Measurements from ENCODE around the gene FN1.

Gene FN1

DNA sequence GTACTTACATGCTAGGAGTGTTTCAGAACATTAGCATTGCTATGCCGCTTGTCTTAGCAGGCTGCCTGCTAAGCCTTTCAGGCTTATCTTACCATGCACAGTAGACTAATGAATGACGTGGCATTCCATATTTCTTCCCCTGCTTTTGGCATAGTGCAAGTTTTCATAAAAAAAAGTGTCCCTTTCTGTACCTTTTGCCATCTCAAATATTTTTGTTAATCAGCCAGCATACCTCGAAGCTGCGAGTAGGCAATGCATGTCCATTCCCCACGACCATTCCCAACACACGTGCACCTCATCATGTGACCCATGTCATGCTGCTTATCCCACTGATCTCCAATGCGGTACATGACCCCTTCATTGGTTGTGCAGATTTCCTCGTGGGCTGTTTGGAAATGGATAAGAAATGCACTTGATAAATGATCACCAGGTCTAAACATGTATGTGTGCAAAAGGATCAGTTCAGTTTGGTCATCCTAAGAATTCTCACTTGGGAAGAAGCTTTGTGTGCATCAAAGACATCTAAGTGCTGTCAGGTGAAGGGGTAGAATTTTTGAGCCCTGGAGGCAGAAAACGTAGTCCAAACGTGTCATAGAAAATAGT, 13.9 kb downstream of the FN1 start:
- no peak overlapping the region; the same call in 1 of the 2 replicates for H3K4me3 ChIP-seq (ENCODE audit: low read depth, low read length)
- ChIA-PET CTCF (interaction anchor here (1.3 kb wide), 1 partner anchor 8 kb away, joined by 5 read pairs; no protein-coding TSS in a partner anchor), POLR2A (interaction anchor here (1.1 to 1.3 kb wide), 2 partner anchors 10 to 85 kb away, joined by 3 read pairs; no protein-coding TSS in a partner anchor)
- TF ChIP-seq, protein P1, sequence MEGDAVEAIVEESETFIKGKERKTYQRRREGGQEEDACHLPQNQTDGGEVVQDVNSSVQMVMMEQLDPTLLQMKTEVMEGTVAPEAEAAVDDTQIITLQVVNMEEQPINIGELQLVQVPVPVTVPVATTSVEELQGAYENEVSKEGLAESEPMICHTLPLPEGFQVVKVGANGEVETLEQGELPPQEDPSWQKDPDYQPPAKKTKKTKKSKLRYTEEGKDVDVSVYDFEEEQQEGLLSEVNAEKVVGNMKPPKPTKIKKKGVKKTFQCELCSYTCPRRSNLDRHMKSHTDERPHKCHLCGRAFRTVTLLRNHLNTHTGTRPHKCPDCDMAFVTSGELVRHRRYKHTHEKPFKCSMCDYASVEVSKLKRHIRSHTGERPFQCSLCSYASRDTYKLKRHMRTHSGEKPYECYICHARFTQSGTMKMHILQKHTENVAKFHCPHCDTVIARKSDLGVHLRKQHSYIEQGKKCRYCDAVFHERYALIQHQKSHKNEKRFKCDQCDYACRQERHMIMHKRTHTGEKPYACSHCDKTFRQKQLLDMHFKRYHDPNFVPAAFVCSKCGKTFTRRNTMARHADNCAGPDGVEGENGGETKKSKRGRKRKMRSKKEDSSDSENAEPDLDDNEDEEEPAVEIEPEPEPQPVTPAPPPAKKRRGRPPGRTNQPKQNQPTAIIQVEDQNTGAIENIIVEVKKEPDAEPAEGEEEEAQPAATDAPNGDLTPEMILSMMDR (IDR thresholded peaks at IDR 0.05; ENCODE audit: insufficient read depth, low read length, missing control alignments), result no peak
- no peak for DNase-seq (ENCODE audit: low read depth, low spot score)

DNA sequence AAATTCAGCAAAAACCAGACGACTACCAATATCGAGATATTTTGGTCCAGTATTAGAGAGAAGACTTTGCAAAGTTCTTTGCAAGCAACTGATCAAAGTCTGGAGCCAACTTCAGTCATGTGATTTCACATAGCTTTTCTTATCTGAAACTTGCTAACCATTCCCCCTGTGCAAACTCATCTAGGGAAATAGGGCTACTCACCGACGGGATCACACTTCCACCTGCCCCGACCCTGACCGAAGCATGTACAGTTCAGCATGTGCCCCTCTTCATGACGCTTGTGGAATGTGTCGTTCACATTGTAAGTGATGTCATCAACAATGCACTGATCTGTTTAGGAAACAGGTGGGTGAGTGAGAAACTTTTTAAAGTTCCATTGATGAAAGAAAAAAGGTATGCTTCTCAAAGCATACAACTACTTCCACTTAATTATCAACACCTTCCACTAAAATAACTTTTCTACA, 15.4 kb downstream of the FN1 start:
- ChIA-PET POLR2A (no interaction called here), CTCF (no interaction called here)
- TF ChIP-seq, protein P1 (IDR thresholded peaks at IDR 0.05; ENCODE audit: insufficient read depth, low read length, missing control alignments), result no peak
- H3K4me3 ChIP-seq (ENCODE audit: low read depth, low read length), result no peak overlapping the region
- no peak for DNase-seq (ENCODE audit: low read depth, low spot score)

DNA sequence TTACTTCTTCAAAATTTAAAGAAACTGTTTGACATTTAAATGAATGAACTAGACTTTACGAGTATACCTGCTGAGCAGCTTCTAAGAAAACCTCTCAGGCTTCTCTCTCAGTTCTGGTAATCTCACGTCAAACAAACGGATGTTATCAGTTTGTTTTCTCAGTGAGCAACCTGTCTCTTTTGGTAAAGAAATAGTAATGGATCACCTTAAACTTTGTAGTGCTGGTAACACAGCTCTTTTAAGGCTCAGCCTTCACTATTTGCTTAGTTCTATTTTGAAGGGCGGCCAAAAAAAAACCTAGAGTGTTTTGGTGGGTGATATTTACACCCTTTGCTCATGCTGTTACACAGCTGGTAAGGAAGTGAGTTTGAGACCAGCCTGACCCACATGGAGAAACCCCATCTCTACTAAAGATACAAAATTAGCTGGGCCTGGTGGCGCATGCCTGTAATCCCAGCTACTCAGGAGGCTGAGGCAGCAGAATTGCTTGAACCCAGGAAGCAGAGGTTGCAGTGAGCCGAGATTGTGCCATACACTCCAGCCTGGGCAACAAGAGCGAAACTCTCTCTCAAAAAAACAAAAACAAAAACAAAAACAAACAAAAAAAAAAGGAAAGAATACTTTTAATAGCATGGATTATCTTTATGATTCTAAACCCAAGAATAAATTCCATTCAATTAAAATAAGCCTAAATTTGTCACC, 15.9 kb downstream of the FN1 start:
- no peak overlapping the region for H3K4me3 ChIP-seq (ENCODE audit: low read depth, low read length)
- POLR2A ChIA-PET, result interaction anchor here (1.2 kb wide), 1 partner anchor 10 kb away, joined by 4 read pairs; no protein-coding TSS in a partner anchor
- no peak for DNase-seq (ENCODE audit: low read depth, low spot score)
- CTCF ChIA-PET, result no interaction called here
- TF ChIP-seq, protein P1 (IDR thresholded peaks at IDR 0.05; ENCODE audit: insufficient read depth, low read length, missing control alignments), result no peak

DNA sequence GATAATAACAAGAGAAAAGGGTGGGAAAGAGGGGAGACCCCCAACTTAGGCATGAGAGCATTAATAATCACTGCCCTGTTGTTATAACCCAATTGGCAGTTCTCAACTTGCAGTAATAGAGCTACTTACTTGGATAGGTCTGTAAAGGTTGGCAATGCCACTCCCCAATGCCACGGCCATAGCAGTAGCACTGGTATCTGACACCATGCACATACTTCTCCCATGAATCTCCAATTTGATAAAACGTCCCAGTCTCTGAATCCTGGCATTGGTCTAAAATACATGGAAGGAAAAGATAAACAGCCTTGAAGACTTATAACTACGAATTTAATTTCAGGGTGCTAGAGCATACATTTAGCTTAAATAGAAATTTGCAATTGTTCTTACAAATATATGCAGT, 16.8 kb downstream of the FN1 start:
- ChIA-PET CTCF (no interaction called here), POLR2A (interaction anchor here (0.6 to 1.2 kb wide), 3 partner anchors 9 to 12 kb away, joined by 3 to 4 read pairs (median 4); no protein-coding TSS in a partner anchor)
- no peak for DNase-seq (ENCODE audit: low read depth, low spot score)
- TF ChIP-seq, protein P1 (IDR thresholded peaks at IDR 0.05; ENCODE audit: insufficient read depth, low read length, missing control alignments), result no peak
- H3K4me3 ChIP-seq (ENCODE audit: low read depth, low read length), result no peak overlapping the region

DNA sequence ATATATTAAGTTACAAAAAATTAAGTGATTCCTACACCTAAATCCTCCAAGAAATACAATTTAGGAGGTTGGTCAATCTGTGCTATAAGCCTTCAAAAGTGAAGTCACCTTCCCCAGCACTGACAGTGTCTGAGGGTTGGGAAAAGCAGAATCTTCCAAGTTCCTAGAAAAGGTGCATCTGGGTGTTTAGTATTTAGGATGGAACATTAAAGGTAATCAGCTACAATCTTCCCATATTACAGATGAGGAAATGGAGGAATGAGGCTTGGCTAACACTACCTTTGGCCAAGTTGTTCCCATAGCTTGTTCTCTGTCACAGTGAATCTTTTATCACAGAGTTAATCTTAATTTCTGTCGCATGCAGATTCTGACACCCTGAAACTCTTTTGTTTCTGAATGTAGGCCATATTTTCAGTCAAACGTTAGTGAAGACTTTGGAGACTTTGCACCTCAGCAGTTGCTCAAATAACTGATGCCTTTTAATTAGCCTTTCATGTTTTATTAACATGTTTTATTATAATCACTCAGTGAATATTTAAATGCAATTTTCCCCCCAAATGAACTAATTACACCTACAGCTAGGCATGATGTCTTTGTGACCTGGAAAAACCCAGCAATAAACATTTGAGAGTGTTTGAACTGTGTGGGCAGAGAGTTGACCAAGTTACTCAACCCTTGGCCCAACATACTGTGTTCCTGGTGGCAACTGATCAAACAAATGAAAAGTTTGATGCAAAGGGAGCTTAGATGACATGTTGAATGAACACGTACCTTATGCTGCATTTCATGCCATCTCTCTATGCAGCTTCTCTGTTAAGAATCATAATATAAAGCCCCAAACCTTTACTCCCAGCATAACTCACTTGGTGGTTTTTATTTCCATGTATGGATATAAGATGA, 17.6 kb downstream of the FN1 start:
- no peak for DNase-seq (ENCODE audit: low read depth, low spot score)
- H3K4me3 ChIP-seq (ENCODE audit: low read depth, low read length), result no peak overlapping the region
- ChIA-PET POLR2A (interaction anchor here (0.6 to 1.2 kb wide), 3 partner anchors 8 to 13 kb away, joined by 3 to 4 read pairs (median 4); no protein-coding TSS in a partner anchor), CTCF (no interaction called here)
- TF ChIP-seq, protein P1 (IDR thresholded peaks at IDR 0.05; ENCODE audit: insufficient read depth, low read length, missing control alignments), result no peak

Data from AG04449 (cell line).